SK-N-SH treated with all-trans-retinoic acid at 6 μM for 48 hours (cell line): Measurements from ENCODE around the gene MAP1B.

ENCODE experiments used
- ATAC-seq: fragments of 200-7000 bp; cut with Tn5 transposase; 3 replicates; pipeline ENCODE4 v1.9.1; 2020; ENCODE audit warnings: mild to moderate bottlenecking, moderate library complexity
- ARNTL ChIP-seq: fragments of 450-650 bp; formaldehyde crosslinking; IDR thresholded peaks from 2 replicates; pipeline ENCODE4 v1.5.0; 2020; ENCODE audit warnings: low read depth, mild to moderate bottlenecking, moderate library complexity, borderline replicate concordance
- BACH2 ChIP-seq: fragments of 250-450 bp; sonication (Bioruptor Pico); IDR thresholded peaks from 2 replicates; pipeline ENCODE4 v1.9.0; 2021; ENCODE audit warnings: mild to moderate bottlenecking, borderline replicate concordance
- CSDC2 ChIP-seq: fragments of 250-450 bp; sonication (Bioruptor Pico); IDR thresholded peaks from 2 replicates; pipeline ENCODE4 v1.5.0; 2020; ENCODE audit warnings: mild to moderate bottlenecking, moderate library complexity
- ESRRG ChIP-seq: fragments of 250-450 bp; sonication (Bioruptor Pico); IDR thresholded peaks from 2 replicates; pipeline ENCODE4 v1.6.1; 2021; ENCODE audit warnings: mild to moderate bottlenecking
- GLIS3 ChIP-seq: fragments of 250-450 bp; sonication (Bioruptor Pico); IDR thresholded peaks from 2 replicates; pipeline ENCODE4 v1.5.0; 2020; ENCODE audit warnings: mild to moderate bottlenecking, moderate library complexity
- ISL1 ChIP-seq: fragments of 250-450 bp; sonication (Bioruptor Pico); IDR thresholded peaks from 2 replicates; pipeline ENCODE4 v2.1.2; 2022; ENCODE audit warnings: mild to moderate bottlenecking, moderate library complexity
- OSR1 ChIP-seq: fragments of 250-450 bp; sonication (Bioruptor Pico); IDR thresholded peaks from 2 replicates; pipeline ENCODE4 v1.8.0; 2022; ENCODE audit warnings: moderate library complexity, mild to moderate bottlenecking, inconsistent platforms
- PPARA ChIP-seq: fragments of 250-450 bp; sonication (Bioruptor Pico); IDR thresholded peaks from 2 replicates; pipeline ENCODE4 v1.5.0; 2020; ENCODE audit warnings: mild to moderate bottlenecking, borderline replicate concordance
- RARB ChIP-seq: fragments of 250-450 bp; sonication (Bioruptor Pico); IDR thresholded peaks from 2 replicates; pipeline ENCODE4 v1.8.0; 2021; ENCODE audit warnings: mild to moderate bottlenecking, moderate library complexity
- SNAI2 ChIP-seq: fragments of 250-450 bp; sonication (Bioruptor Pico); IDR thresholded peaks from 2 replicates; pipeline ENCODE4 v1.5.0; 2020; ENCODE audit warnings: mild to moderate bottlenecking, moderate library complexity
- TCF4 ChIP-seq: fragments of 250-450 bp; sonication (Bioruptor Pico); IDR thresholded peaks from 2 replicates; pipeline ENCODE4 v1.8.0; 2021; ENCODE audit warnings: mild to moderate bottlenecking, moderate library complexity, borderline replicate concordance
- TOX ChIP-seq: fragments of 250-450 bp; sonication (Bioruptor Pico); IDR thresholded peaks from 2 replicates; pipeline ENCODE4 v1.8.0; 2021; ENCODE audit warnings: mild to moderate bottlenecking, moderate library complexity, borderline replicate concordance
- ZC3H10 ChIP-seq: fragments of 250-450 bp; sonication (Bioruptor Pico); IDR thresholded peaks from 2 replicates; pipeline ENCODE4 v1.5.1; 2021; ENCODE audit warnings: mild to moderate bottlenecking, moderate library complexity
- ZFP3 ChIP-seq: fragments of 250-450 bp; sonication (Bioruptor Pico); IDR thresholded peaks from 2 replicates; pipeline ENCODE4 v1.5.0; 2020; ENCODE audit warnings: mild to moderate bottlenecking, moderate library complexity
- ZFP30 ChIP-seq: fragments of 450-650 bp; formaldehyde crosslinking; IDR thresholded peaks from 2 replicates; pipeline ENCODE4 v1.5.0; 2022; ENCODE audit warnings: mild to moderate bottlenecking, moderate library complexity
- ZNF565 ChIP-seq: fragments of 450-650 bp; formaldehyde crosslinking; conservative IDR thresholded peaks from 2 replicates; pipeline ENCODE4 v1.5.0; 2020; ENCODE audit warnings: low read depth, mild to moderate bottlenecking, moderate library complexity
- ZNF70 ChIP-seq: fragments of 450-650 bp; formaldehyde crosslinking; IDR thresholded peaks from 2 replicates; pipeline ENCODE4 v1.5.0; 2020; ENCODE audit warnings: mild to moderate bottlenecking, moderate library complexity
- ZNF8 ChIP-seq: fragments of 450-650 bp; formaldehyde crosslinking; IDR thresholded peaks from 2 replicates; pipeline ENCODE4 v1.5.0; 2020; ENCODE audit warnings: mild to moderate bottlenecking, moderate library complexity
- TF ChIP-seq, protein P1 (sequence below): fragments of 250-450 bp; sonication (Bioruptor Pico); IDR thresholded peaks from 2 replicates; pipeline ENCODE4 v1.5.1; 2021; ENCODE audit warnings: mild to moderate bottlenecking, moderate library complexity
- TF ChIP-seq, protein P2 (sequence below): fragments of 250-450 bp; sonication (Bioruptor Pico); IDR thresholded peaks from 2 replicates; pipeline ENCODE4 v1.5.1; 2020; ENCODE audit warnings: low read depth, mild to moderate bottlenecking, moderate library complexity
- TF ChIP-seq, protein P3 (sequence below): fragments of 250-450 bp; sonication (Bioruptor Pico); IDR thresholded peaks from 2 replicates; pipeline ENCODE4 v1.5.0; 2020; ENCODE audit warnings: mild to moderate bottlenecking, moderate library complexity
- TF ChIP-seq, protein P4 (sequence below): fragments of 250-450 bp; sonication (Bioruptor Pico); IDR thresholded peaks from 2 replicates; pipeline ENCODE4 v1.8.0; 2020; ENCODE audit warnings: mild to moderate bottlenecking, moderate library complexity, borderline replicate concordance
- TF ChIP-seq, protein P5 (sequence below): fragments of 250-450 bp; sonication (Bioruptor Pico); IDR thresholded peaks from 2 replicates; pipeline ENCODE4 v1.8.0; 2021; ENCODE audit warnings: low read depth, mild to moderate bottlenecking, moderate library complexity, borderline replicate concordance

MAP1B gene

GRCh38 chr5:72138943-72139521 lies 31.8 kb downstream of the MAP1B start:
- TF ChIP-seq BACH2 (no peak), ZNF8 (CRISPR knock-in tag) (no peak), OSR1 (CRISPR knock-in tag) (no peak), ZFP30 (no peak), ZFP3 (peak; percentile 67; the same call in 1 of the 2 replicates), RARB (CRISPR knock-in tag) (0 out of 2 replicates have a peak, but pooled peaks have one; percentile 57), GLIS3 (CRISPR knock-in tag) (0 out of 2 replicates have a peak, but pooled peaks have one; percentile 37), ZNF70 (CRISPR knock-in tag) (no peak), TOX (CRISPR knock-in tag) (peak; percentile 81; the same call in 1 of the 2 replicates), ZC3H10 (CRISPR knock-in tag) (peak; percentile 81; the same call in 1 of the 2 replicates), SNAI2 (no peak), CSDC2 (no peak), ARNTL (CRISPR knock-in tag) (no peak), ZNF565 (CRISPR knock-in tag) (no peak), ESRRG (no peak), PPARA (CRISPR knock-in tag) (no peak), TCF4 (no peak), ISL1 (CRISPR knock-in tag) (peak; percentile 87)
- TF ChIP-seq, protein P1, sequence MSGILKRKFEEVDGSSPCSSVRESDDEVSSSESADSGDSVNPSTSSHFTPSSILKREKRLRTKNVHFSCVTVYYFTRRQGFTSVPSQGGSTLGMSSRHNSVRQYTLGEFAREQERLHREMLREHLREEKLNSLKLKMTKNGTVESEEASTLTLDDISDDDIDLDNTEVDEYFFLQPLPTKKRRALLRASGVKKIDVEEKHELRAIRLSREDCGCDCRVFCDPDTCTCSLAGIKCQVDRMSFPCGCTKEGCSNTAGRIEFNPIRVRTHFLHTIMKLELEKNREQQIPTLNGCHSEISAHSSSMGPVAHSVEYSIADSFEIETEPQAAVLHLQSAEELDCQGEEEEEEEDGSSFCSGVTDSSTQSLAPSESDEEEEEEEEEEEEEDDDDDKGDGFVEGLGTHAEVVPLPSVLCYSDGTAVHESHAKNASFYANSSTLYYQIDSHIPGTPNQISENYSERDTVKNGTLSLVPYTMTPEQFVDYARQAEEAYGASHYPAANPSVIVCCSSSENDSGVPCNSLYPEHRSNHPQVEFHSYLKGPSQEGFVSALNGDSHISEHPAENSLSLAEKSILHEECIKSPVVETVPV (CRISPR knock-in tag), result no peak
- TF ChIP-seq, protein P2, sequence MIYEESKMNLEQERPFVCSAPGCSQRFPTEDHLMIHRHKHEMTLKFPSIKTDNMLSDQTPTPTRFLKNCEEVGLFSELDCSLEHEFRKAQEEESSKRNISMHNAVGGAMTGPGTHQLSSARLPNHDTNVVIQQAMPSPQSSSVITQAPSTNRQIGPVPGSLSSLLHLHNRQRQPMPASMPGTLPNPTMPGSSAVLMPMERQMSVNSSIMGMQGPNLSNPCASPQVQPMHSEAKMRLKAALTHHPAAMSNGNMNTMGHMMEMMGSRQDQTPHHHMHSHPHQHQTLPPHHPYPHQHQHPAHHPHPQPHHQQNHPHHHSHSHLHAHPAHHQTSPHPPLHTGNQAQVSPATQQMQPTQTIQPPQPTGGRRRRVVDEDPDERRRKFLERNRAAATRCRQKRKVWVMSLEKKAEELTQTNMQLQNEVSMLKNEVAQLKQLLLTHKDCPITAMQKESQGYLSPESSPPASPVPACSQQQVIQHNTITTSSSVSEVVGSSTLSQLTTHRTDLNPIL (CRISPR knock-in tag), result no peak
- TF ChIP-seq, protein P3, sequence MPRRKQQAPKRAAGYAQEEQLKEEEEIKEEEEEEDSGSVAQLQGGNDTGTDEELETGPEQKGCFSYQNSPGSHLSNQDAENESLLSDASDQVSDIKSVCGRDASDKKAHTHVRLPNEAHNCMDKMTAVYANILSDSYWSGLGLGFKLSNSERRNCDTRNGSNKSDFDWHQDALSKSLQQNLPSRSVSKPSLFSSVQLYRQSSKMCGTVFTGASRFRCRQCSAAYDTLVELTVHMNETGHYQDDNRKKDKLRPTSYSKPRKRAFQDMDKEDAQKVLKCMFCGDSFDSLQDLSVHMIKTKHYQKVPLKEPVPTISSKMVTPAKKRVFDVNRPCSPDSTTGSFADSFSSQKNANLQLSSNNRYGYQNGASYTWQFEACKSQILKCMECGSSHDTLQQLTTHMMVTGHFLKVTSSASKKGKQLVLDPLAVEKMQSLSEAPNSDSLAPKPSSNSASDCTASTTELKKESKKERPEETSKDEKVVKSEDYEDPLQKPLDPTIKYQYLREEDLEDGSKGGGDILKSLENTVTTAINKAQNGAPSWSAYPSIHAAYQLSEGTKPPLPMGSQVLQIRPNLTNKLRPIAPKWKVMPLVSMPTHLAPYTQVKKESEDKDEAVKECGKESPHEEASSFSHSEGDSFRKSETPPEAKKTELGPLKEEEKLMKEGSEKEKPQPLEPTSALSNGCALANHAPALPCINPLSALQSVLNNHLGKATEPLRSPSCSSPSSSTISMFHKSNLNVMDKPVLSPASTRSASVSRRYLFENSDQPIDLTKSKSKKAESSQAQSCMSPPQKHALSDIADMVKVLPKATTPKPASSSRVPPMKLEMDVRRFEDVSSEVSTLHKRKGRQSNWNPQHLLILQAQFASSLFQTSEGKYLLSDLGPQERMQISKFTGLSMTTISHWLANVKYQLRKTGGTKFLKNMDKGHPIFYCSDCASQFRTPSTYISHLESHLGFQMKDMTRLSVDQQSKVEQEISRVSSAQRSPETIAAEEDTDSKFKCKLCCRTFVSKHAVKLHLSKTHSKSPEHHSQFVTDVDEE, result no peak
- TF ChIP-seq, protein P4, sequence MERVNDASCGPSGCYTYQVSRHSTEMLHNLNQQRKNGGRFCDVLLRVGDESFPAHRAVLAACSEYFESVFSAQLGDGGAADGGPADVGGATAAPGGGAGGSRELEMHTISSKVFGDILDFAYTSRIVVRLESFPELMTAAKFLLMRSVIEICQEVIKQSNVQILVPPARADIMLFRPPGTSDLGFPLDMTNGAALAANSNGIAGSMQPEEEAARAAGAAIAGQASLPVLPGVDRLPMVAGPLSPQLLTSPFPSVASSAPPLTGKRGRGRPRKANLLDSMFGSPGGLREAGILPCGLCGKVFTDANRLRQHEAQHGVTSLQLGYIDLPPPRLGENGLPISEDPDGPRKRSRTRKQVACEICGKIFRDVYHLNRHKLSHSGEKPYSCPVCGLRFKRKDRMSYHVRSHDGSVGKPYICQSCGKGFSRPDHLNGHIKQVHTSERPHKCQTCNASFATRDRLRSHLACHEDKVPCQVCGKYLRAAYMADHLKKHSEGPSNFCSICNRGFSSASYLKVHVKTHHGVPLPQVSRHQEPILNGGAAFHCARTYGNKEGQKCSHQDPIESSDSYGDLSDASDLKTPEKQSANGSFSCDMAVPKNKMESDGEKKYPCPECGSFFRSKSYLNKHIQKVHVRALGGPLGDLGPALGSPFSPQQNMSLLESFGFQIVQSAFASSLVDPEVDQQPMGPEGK (CRISPR knock-in tag), result no peak
- TF ChIP-seq, protein P5, sequence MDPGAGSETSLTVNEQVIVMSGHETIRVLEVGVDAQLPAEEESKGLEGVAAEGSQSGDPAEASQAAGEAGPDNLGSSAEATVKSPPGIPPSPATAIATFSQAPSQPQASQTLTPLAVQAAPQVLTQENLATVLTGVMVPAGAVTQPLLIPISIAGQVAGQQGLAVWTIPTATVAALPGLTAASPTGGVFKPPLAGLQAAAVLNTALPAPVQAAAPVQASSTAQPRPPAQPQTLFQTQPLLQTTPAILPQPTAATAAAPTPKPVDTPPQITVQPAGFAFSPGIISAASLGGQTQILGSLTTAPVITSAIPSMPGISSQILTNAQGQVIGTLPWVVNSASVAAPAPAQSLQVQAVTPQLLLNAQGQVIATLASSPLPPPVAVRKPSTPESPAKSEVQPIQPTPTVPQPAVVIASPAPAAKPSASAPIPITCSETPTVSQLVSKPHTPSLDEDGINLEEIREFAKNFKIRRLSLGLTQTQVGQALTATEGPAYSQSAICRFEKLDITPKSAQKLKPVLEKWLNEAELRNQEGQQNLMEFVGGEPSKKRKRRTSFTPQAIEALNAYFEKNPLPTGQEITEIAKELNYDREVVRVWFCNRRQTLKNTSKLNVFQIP (CRISPR knock-in tag), result no peak; the same call in 1 of the 2 replicates
- peak; percentile 58 for ATAC-seq

DNA sequence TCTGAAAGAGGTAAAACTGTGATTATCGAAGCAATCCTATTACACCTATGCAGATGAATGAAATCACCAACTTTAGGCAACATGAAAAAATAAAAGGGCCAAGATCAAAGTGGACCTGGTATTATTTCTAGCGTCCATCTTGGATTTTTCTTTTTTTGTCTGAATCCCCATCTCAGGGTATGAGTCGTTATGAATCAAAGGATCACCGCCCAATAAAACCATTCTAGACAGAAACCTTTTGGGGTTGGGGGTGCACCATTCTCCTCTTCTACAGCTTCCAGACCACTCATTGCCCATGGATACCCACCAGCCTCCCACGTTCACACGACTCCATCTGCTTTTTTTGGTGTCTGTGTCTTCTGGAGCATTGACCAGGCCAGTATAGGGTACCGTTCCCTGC lies 33.4 kb downstream of the MAP1B start:
- TF ChIP-seq OSR1 (CRISPR knock-in tag) (no peak), ZNF565 (CRISPR knock-in tag) (no peak), RARB (CRISPR knock-in tag) (no peak), CSDC2 (no peak), ZFP30 (no peak), TOX (CRISPR knock-in tag) (no peak), TCF4 (no peak), ZNF8 (CRISPR knock-in tag) (no peak), ZC3H10 (CRISPR knock-in tag) (no peak), SNAI2 (no peak)
- TF ChIP-seq, protein P2 (CRISPR knock-in tag), result no peak
- TF ChIP-seq, protein P4 (CRISPR knock-in tag), result no peak
- ATAC-seq, result no peak
